ENCODE data around the gene STOX2.

Gene STOX2

GRCh38 chr4:184000457-184001396 lies 95.6 kb downstream of the STOX2 start:
- Histone ChIP-seq H3F3A (ENCODE audit: insufficient read depth) (no peaks in the 10 kb centered on the region), H3K79me2 (ENCODE audit: insufficient read depth, low read length) (no peaks in the 10 kb centered on the region), H3K27ac (ENCODE audit: low read depth, low read length) (no peak overlapping the region), H3K4me2 (ENCODE audit: low read depth, low read length, poor library complexity, severe bottlenecking) (no peak overlapping the region), H4K20me1 (ENCODE audit: low read depth, low read length) (no peaks in the 10 kb centered on the region), H3K9me2 (replicated peaks; ENCODE audit: insufficient read depth, low read length) (no peaks in the 10 kb centered on the region), H3K4me3 (ENCODE audit: insufficient read depth, low read length, poor library complexity, severe bottlenecking) (no peak overlapping the region), H3K36me3 (ENCODE audit: low read length) (no peaks in the 10 kb centered on the region), H3K9me3 (ENCODE audit: insufficient read depth, low read length) (no peaks in the 10 kb centered on the region), H3K27me3 (ENCODE audit: low read length) (no peaks in the 10 kb centered on the region), H3K9ac (ENCODE audit: low read length) (no peak overlapping the region), H2AFZ (ENCODE audit: low read depth, low read length, severe bottlenecking) (no peak overlapping the region)
- TF ChIP-seq EZH2phosphoT487 (conservative IDR thresholded peaks at IDR 0.05; ENCODE audit: low read length) = no peak
- TF ChIP-seq, protein P1, sequence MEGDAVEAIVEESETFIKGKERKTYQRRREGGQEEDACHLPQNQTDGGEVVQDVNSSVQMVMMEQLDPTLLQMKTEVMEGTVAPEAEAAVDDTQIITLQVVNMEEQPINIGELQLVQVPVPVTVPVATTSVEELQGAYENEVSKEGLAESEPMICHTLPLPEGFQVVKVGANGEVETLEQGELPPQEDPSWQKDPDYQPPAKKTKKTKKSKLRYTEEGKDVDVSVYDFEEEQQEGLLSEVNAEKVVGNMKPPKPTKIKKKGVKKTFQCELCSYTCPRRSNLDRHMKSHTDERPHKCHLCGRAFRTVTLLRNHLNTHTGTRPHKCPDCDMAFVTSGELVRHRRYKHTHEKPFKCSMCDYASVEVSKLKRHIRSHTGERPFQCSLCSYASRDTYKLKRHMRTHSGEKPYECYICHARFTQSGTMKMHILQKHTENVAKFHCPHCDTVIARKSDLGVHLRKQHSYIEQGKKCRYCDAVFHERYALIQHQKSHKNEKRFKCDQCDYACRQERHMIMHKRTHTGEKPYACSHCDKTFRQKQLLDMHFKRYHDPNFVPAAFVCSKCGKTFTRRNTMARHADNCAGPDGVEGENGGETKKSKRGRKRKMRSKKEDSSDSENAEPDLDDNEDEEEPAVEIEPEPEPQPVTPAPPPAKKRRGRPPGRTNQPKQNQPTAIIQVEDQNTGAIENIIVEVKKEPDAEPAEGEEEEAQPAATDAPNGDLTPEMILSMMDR (IDR thresholded peaks at IDR 0.05; ENCODE audit: insufficient read depth, low read length, poor library complexity, severe bottlenecking) = no peak

GRCh38 chr4:184003433-184003832 lies 98.3 kb downstream of the STOX2 start:
- H3K79me2 ChIP-seq (ENCODE audit: insufficient read depth, low read length) = no peaks in the 10 kb centered on the region

GRCh38 chr4:184007891-184008290 lies 102.8 kb downstream of the STOX2 start:
- Histone ChIP-seq H3K79me2 (ENCODE audit: insufficient read depth, low read length) (no peaks in the 10 kb centered on the region), H3K4me3 (ENCODE audit: insufficient read depth, low read length, poor library complexity, severe bottlenecking) (no peak overlapping the region), H3F3A (ENCODE audit: insufficient read depth) (no peaks in the 10 kb centered on the region), H2AFZ (ENCODE audit: low read depth, low read length, severe bottlenecking) (no peak overlapping the region), H3K36me3 (ENCODE audit: low read length) (no peaks in the 10 kb centered on the region), H3K9ac (ENCODE audit: low read length) (no peak overlapping the region), H3K4me2 (ENCODE audit: low read depth, low read length, poor library complexity, severe bottlenecking) (no peak overlapping the region), H3K27ac (ENCODE audit: low read depth, low read length) (no peak overlapping the region), H4K20me1 (ENCODE audit: low read depth, low read length) (no peaks in the 10 kb centered on the region), H3K9me3 (ENCODE audit: insufficient read depth, low read length) (no peaks in the 10 kb centered on the region), H3K9me2 (replicated peaks; ENCODE audit: insufficient read depth, low read length) (no peaks in the 10 kb centered on the region), H3K27me3 (ENCODE audit: low read length) (no peaks in the 10 kb centered on the region)
- TF ChIP-seq EZH2phosphoT487 (conservative IDR thresholded peaks at IDR 0.05; ENCODE audit: low read length) = no peak
- TF ChIP-seq, protein P1 (IDR thresholded peaks at IDR 0.05; ENCODE audit: insufficient read depth, low read length, poor library complexity, severe bottlenecking) = no peak

More at GRCh38 chr4:184003433-184003832, 98.3 kb downstream of the STOX2 start:
- Histone ChIP-seq H4K20me1 (ENCODE audit: low read depth, low read length) (no peaks in the 10 kb centered on the region), H3K9me2 (replicated peaks; ENCODE audit: insufficient read depth, low read length) (no peaks in the 10 kb centered on the region), H3K4me3 (ENCODE audit: insufficient read depth, low read length, poor library complexity, severe bottlenecking) (no peak overlapping the region), H2AFZ (ENCODE audit: low read depth, low read length, severe bottlenecking) (no peak overlapping the region), H3K9ac (ENCODE audit: low read length) (no peak overlapping the region), H3K27ac (ENCODE audit: low read depth, low read length) (no peak overlapping the region), H3K9me3 (ENCODE audit: insufficient read depth, low read length) (no peaks in the 10 kb centered on the region), H3F3A (ENCODE audit: insufficient read depth) (no peaks in the 10 kb centered on the region), H3K36me3 (ENCODE audit: low read length) (no peaks in the 10 kb centered on the region), H3K4me2 (ENCODE audit: low read depth, low read length, poor library complexity, severe bottlenecking) (no peak overlapping the region), H3K27me3 (ENCODE audit: low read length) (no peaks in the 10 kb centered on the region)
- TF ChIP-seq EZH2phosphoT487 (conservative IDR thresholded peaks at IDR 0.05; ENCODE audit: low read length) = no peak
- TF ChIP-seq, protein P1 (IDR thresholded peaks at IDR 0.05; ENCODE audit: insufficient read depth, low read length, poor library complexity, severe bottlenecking) = no peak
